Esophagus muscularis mucosa (tissue), 3 donors: ENCODE measurements around the gene PLPPR1.

ENCODE experiments used
- CTCF ChIP-seq, 3 experiments: fragments of 200-600 bp in 2 of 3; fragments of 450-650 bp in 1 of 3; sonication (generic) in 2 of 3; IDR thresholded peaks; one replicate each; pipeline ENCODE4 v1.5.1; 2017 to 2019; ENCODE audit warnings: antibody characterized with exemption in 3 of 3, mild to moderate bottlenecking in 2 of 3, moderate library complexity in 1 of 3
- POLR2A ChIP-seq: fragments of 450-650 bp; IDR thresholded peaks from one replicate; pipeline ENCODE4 v1.6.1; 2017; ENCODE audit warnings: antibody characterized with exemption, moderate library complexity, mild to moderate bottlenecking, low read depth
- POLR2AphosphoS5 ChIP-seq, 2 donors: sonication (generic); formaldehyde crosslinking; IDR thresholded peaks; one replicate each; pipeline ENCODE4 v1.6.1; 2017; ENCODE audit warnings: antibody characterized with exemption in 2 of 2

DNA sequence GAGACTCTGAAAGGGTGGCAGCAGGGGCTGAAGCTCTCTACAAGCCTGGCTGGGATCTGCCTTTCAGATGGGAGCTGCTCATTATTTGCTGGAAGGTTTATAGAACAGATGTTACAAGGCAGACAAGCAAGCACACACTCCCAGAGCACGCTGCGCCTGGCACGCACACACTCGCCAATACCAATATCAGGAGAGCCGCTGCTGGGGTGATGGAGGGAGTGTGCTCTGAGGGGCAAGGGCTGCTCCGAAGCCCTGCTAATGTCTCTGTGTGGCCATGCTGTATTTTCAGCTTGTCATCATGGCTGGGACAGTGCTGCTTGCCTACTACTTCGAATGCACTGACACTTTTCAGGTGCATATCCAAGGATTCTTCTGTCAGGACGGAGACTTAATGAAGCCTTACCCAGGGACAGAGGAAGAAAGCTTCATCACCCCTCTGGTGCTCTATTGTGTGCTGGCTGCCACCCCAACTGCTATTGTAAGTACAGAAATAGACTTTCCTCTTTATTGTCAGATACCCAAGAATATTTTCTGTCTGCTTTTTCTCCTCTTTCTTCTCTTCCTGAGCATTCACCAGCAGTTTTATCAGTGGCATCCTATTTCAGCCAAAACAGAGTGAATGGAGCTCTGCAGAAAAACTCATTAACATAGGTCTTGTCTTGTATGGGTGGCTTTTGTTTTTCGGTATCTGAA lies 241.2 kb downstream of the PLPPR1 start:
- TF ChIP-seq POLR2A (no peak), CTCF (IDR thresholded peaks at IDR 0.05) (no peak), POLR2AphosphoS5 (IDR thresholded peaks at IDR 0.05) (no peak)
